HG02571 (cell line): ENCODE data around the gene ZNF597.
"Not testable (repeated sequence)": the region's sequence is repeated elsewhere in the genome, so short reads cannot be mapped to it uniquely, and the experiment has no call there.

Experiments used
- ATAC-seq: cut with Tn5 transposase; IDR thresholded peaks from one replicate; pipeline ENCODE4 v1.9.1; 2021; ENCODE audit warnings: mild to moderate bottlenecking, moderate library complexity; ENCODE audit not compliant: unreplicated experiment

Gene ZNF597

DNA sequence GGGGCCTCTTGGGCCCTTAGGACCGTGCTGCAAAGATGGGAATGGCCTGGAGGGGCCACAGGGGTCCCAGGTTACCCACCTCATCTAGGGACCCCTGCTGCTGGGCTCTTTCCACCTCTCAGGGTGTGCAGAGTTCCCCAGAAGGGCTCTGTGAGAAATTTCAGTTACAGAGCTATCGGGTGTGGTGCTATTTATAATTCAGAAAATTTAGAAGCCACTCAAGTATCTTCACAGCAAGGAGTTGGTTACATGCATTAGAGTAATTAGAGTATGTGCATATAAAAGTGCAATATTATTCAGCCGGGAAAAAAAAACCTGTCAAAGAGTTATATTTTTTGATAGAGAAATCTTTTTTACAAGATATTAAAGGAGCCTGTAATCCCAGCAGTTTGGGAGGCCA, 33.1 kb upstream of the ZNF597 start:
- ATAC-seq: no peak

DNA sequence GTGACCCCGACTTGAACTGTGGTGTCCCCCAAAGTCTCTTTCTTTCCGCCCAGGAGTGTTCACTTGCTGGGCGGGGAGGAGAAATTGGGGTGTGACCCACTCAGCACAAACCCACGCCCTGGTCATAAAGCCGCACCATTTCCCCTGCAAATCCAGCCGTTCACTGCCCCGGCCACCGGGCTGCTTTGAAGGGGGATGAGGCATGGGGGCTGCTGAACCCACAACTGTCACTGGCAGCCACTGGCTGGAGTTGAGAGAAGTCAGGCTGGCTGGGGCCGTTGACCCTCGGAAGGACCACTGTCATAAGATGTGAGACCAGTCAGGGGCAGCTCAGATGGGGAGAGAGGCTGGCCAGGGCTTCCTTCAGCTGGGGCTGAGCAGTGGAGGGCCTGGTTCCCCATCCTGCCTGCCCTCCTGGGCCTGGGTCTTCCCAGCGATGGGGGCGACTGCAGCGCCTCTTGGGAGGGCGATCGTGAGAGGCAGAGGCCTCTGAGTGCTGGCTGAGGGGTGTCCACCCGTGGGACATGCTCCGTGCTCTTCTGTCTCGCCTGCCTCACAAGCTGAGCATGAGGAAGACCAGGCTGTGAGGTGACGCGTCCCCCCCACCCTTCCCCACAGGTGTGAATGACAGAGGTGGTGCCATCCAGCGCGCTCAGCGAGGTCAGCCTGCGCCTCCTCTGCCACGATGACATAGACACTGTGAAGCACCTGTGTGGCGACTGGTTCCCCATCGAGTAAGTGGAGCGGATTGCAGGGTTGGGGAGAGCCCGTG, 32.5 kb upstream of the ZNF597 start:
- ATAC-seq: no peak

DNA sequence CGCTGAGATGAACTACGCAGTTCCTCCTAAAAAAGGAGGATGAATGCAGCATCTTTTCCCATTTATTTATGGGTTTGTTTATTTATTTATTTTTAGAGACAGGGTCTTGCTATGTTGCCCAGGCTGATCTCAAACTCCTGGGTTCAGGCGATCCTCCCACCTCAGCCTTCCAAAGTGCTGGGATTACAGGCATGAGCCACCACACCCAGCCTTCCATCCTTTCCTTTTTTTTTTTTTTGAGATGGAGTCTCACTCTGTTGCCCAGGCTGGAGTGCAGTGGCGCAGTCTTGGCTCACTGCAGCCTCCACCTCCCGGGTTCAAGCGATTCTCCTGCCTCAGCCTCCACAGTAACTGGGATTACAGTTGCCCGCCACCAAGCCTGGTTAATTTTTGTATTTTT, 31.6 kb upstream of the ZNF597 start:
- ATAC-seq: not testable (repeated sequence)

DNA sequence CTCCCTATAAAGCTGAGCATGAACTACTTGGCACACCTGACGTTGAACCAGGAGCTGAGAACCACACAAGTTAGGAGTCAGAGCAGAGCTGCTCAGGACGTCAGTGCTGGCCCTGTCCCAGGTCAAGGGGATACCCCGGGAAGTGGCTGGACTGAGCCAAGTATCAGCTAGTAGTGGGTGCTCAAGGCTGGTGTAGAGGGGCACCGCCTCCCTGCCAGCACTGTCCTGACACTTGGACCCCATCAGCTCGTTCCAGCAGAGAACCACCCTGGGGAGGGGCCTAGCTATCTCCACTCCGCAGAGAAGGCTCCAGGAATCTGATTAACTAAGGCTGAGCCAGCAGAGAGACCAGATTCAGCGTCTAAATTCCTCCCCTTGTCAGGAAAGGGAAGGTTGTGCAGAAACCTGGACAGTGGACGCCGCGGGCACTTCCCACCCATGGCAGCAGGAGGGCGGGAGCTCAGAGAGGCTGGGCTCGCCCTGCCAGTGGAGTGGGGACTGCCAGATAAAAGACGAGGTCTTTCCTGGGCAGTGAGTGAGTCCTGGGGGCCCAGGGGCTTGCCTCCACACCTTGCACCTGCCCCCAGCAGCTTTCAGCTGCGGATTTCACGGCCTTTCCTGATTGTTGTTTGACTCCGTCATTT, 31.0 kb upstream of the ZNF597 start:
- ATAC-seq: no peak

DNA sequence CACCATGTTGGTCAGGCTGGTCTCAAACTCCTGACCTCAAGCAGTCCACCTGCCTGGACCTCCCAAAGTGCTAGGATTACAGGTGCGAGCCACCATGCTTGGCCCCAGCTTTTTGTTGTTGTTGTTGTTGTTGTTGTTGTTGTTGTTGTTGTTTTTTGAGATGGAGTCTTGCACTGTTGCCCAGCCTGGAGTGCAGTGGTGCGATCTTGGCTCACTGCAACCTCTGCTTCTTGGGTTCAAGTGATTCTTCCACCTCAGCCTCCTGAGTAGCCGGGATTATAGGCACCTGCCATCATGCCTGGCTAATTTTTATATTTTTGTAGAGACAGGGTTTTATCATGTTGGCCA, 30.3 kb upstream of the ZNF597 start:
- ATAC-seq: not testable (repeated sequence)

DNA sequence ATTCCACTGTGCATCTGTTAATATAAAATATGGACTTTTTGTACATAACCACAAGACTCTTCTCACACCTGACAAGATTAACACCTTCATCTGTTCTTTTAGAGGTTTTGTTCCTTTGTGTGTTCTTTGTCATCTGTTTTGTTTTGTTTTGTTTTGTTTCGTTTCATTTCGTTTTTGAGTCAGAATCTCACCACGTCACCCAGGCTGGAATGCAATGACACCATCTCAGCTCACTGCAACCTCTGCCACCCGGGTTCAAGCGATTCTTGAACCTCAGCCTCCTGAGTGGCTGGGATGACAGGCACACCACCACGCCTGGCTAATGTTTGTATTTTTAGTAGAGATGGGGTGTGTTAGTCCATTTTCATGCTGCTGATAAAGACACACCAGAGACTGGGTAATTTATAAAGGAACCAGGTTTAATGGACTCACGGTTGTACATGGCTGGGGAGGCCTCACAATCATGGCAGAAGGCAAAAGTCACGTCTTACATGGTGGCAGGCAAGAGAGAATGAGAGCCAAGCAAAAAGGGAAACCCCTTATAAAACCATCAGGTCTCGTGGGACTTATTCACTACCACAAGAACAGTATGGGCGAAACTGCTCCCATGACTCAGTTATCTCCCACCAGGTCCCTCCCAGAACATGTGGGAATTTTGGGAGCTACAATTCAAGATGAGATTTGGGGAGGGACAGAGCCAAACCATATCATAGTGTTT, 29.7 kb upstream of the ZNF597 start:
- ATAC-seq: no peak

DNA sequence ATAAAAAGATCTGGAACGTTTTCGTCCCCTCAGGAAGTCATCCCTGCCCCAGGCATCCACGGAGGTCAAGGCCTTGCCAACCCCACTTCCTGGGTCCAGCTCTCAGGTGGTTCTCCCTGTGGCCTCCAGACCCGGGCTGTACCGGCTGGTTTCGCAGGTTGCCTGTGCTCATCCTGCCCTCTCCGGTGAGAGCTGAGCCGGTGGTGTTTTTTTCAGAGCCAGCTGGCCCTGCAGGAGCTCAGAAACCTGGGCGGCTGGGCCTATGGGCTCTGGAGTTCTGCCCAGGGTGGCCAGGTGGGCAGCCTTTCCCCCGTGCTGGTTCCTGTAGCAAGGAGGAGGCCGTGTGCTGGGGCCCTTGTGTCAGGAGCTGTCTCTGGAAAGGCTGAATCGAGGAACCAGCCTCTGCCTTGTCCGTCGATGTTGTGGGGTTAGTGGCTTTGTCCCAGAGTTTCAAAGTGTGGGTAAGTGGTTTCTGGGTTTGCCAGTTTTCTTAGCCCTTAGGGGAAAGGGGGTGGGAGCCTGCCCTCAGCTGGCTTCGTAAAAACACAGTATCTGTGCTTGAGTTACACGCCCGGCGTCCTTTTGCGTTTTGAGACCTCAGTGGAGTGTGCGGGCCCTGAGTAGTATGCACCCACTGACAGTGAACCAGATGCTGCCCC, 28.3 kb upstream of the ZNF597 start:
- ATAC-seq: no peak

DNA sequence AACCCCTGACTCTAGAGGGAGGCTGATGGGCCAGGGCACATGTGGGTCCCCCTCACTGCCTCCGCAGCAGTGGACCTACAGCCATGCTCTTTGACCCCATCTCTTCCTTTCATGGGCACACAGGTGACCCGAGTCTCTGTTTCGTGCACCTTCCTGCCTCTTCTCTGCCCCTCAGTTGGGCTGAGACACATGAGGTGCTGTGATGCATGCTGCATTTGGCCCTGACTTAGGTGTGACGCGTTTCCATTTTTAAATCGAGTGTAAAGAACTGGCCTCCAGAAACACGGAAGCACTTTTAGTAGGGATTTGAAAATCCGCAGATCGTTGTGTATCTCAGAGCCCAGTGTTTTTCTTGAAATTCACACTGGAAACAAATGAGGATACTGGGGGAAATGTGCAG, 27.4 kb upstream of the ZNF597 start:
- no peak for ATAC-seq

DNA sequence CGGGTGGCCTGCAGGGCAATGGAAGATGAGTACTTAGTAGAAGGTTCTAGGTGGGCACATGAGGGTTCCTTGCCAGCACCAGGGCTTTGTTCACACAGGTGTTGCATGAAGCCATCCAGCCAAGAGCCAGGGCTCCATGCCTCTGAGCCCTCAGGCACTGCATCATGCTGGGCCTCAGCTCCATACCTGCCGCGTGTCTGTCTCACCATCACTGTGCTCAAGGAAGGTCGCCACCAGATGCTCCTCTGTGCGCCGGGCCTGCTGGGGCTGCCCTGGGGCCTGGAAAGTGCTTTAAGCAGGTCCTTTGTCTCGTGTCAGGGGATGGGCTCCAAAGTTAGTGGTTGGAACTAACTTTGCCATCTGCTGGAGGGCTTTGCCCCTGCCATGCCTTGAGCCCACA, 26.4 kb upstream of the ZNF597 start:
- no peak for ATAC-seq

DNA sequence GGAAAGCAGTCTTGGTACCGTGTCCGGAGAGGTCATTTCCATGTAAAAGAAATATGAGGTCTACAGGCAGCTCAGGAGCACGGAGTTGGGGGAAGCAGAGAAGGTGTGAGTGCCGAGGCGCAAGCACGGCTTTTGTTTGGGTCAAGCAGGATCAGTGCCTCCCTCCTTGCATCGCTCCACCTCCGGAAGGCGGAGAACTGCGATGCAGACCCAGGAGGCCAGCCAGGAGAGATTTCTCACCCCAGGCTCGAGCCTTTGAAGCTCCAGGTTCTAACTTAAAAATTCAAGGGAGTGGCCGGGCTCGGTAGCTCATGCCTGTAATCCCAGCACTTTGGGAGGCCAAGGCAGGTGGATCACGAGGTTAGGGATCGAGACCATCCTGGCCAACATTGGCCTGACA, 25.2 kb upstream of the ZNF597 start:
- no peak for ATAC-seq

DNA sequence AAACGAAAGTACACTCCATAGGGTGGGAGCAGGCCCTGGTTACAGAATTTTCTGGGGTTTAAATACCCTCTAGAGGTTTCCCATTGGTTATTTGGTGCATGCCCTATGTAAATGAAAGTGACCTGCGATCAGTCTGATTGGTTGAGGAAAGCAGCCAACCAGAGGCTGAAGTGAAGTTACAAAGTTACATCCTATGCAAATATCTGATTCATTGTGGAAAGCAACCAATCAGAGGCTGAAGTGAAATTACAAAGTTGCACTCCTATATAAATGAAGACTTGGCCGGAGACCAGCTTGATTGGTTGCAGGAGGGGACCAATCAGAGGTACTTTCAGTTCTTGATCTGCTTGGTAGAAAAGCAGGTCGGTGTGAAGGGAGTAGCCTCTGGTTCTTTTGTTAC, 24.6 kb upstream of the ZNF597 start:
- ATAC-seq: no peak

DNA sequence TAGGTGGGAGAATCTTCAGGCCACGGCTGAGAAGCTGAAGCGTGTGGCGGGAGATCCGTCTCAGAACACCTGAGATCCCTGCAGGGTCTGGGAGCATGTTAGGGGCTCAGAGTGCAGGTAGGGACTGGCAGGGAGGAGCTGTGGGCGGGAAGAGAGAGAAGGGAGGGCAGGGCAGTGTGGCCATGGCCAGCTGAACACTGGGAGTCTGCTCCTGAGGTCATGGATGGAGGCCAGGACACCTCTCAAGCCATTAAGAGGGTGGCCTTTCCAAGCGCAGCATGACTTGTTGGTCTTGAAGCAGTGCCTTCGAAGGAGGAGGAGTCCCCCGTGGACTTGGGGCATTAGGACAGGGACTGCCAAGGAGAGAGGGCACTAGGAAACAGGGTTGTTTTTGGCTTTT, 23.9 kb upstream of the ZNF597 start:
- ATAC-seq: no peak

DNA sequence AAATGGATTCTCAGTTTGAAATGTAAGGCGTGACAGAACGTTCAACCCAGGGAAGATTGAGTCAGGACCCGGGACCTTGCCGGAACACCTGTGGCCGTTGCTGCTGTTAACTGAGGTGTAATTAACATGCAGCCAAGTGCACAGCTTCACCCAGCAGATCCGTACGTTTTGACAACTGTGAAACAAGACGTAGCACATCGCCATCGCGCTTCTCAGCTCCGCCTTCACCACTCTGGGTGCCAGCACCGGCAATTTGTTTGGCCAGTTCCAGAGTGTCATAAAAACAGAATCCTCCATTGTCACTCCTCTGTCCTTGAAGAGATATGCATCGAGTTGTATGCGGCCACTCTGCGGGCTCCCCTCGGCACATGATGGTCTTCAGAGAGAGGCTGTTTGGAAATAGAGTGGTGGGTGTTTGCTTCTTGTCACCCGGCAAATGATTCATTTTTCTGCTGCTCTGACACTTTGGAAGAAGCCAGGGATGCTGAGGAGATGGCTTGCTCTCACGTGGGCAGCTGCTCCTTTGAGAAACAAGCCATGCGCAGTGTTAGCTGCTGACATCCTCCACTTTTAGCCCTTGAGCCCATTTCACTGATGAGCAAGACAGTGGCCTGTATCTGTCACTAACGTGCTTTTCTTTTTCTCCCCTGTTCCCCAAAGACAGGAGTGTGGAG, 22.7 kb upstream of the ZNF597 start:
- ATAC-seq: no peak

DNA sequence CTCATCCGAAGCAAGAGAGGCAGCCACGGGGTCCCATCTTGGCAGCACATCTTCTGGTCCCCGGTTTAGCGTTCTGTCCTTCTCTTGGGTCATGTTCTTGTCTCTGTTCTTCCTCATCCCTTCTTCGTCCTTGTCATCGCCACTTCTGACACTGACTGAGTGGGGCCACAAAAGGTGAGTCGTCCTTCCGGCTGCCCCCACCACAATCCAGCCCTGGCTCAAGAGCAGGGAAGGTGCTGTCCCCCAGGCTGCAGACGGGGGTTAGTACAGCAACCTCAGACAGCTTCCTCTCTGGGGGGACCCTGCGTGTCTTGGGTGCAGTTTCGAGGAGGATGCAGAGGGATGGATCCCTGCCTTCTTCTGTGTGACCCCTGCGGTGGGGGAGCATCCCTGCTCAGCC, 22.0 kb upstream of the ZNF597 start:
- no peak for ATAC-seq

DNA sequence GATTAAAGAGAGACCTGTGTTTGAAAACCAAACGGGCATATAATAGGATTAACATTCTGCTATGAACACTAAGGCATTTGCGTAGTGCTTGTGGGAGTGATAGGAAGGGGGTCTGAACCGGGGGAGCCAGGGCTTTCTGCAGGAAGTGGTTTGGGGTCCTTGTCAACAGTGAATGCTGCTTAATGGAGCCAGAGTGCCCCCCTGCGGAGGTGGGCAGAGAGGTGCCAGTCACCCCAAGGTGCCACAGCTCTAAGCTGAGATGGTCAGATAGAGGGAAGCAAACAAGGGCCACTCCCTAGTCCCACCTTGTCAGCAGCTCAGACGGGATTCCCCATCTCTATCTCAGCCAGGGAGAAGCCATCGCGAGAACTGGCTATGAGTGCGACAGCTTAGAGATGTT, 17.8 kb upstream of the ZNF597 start:
- ATAC-seq: no peak

DNA sequence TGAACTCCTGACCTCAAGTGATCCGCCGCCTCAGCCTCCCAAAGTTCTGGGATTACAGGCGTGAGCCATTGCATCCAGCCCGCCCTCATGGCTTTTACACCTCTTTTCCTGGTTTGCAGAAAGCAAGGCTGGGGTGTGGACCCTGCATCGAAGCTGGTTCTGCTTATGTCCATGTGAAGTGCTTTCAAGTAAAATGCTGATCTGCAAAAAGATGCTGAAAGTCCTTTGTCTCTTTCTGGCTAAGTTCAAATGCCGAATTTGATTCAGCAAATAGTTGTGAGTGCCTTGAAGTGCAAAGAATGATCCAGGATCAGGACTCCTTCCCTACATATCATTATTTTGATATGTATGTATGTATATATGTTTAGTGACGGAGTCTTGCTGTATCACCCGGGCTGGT, 17.3 kb upstream of the ZNF597 start:
- no peak for ATAC-seq

DNA sequence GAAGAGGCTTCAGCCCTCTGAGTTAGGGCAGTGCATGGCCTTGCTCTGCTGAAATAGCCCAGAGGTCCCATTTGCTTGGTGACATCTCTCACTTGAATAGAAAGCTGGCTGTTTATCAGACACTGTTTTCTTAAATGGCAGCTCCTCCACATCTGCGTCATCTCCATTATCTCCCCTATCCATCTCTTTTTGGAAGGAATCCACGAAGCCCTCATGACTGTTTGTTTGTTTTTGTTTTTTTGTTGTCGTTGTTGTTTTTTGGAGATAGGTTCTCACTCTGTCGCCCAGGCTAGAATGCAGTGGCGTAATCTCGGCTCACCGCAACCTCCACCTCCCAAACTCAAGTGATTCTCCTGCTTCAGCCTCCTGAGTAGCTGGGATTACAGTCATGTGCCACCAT, 16.8 kb upstream of the ZNF597 start:
- ATAC-seq: no peak

DNA sequence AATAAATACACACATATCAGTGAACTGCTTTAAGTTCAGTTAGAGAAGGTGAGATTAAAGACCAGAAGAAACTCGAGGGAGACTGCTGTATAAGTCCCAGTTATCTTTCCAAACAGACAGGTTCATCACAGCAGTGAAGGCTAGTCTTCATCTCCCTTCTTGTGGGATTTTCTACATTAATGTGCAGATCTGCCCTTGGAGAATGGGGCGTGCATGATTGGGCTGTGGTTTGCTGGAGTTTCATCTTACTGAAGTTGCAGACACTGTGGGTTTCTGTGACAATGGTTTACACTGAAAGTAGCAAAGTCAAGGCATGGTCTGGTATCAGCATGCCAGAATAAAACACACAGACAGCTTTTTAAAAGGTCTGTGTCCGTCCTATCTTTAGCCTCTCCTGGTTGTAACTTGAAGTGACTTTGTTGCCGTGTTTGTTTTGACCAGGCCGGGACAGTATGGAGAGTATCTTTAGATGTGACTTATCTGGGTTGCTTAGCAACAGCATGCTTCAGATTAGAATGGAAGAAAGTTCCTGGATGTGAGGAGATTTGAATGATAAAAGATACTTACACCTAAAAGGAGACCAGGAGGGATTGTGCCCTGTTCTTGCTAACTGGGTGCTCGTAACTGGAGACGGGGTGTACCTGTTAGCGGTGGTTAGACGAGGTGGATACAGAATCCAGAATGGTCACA, 16.2 kb upstream of the ZNF597 start:
- ATAC-seq: no peak

DNA sequence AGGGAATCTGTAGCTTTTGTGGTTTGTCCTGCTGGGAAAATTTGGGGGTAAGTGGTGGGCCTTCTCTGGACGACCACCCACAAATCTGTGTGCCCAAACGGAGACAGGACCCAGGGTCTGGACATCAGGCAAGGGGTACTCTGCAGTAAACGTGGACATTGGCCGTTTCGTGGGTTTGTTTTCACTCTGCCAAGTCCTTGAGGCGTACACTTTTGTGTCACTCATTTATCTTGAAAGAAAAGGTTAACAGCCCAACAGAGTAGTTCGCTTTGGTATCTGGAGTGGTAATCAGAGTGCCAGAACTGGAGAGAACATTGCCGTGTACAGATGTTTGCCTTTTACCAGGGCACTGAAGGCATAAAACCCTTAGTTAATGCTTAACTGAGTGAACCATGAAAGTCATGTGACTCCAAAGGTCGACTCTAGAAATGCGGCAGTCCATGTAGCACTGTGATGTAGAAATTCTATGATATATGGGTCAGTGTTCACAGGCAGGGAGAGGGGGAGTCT, 15.6 kb upstream of the ZNF597 start:
- no peak for ATAC-seq

DNA sequence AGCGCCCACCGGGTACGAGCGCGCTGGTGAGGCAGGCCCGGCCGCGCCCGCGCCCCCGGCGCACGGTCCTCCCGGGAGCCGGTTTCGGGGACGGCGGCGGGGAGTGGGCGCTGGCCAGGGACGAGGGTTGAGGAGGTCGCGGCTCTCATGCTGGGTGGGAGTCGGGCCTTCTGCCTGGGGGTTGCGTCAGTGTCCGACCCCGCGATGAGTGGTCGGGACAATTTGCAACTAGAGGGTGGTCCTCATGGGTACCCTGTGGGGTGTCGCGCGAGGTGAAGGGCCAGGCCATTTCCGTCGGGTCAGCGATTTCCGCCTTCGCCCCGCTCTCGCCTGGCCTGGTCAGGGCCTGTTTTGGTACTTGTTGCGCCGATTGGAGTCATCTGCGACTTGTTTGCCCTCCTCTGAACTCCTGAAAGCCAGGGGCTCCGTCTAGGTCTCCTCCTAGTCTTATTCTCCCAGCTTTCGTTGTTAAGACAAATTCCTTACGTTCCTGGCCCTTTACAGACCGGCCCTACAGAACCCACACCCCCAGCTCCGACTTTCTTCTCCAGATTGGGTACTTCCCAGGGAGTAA, 15.1 kb upstream of the ZNF597 start:
- ATAC-seq: peak; percentile 9
